Stimulated activated naive CD8-positive, alpha-beta T cell treated with anti-CD3 and anti-CD28 coated beads, Interleukin-15, amount 100 ng/mL, for 72 hours (primary cell): ENCODE measurements around the gene DIP2C.
"Not testable (repeated sequence)": the region's sequence is repeated elsewhere in the genome, so short reads cannot be mapped to it uniquely, and the experiment has no call there.

Experiments
- ATAC-seq: fragments of 150-1000 bp; cut with Tn5 transposase; 2 replicates; pipeline ENCODE4 v1.10.0; 2021; ENCODE audit warnings: mild to moderate bottlenecking, moderate library complexity
- DNase-seq, 2 donors: peaks; one replicate each; pipeline ENCODE4 v3.0.0; 2021 to 2022
- H3K27ac Mint-ChIP-seq, 2 donors: one replicate each; pipeline ENCODE4 v1.8.0; 2022; ENCODE audit warnings: mild to moderate bottlenecking in 2 of 2, mixed read lengths in 2 of 2, moderate library complexity in 2 of 2
- H3K27me3 Mint-ChIP-seq: one replicate; pipeline ENCODE4 v1.8.0; 2022; ENCODE audit warnings: mixed read lengths
- H3K4me1 Mint-ChIP-seq: one replicate; pipeline ENCODE4 v1.8.0; 2022; ENCODE audit warnings: mild to moderate bottlenecking, mixed read lengths
- H3K4me3 Mint-ChIP-seq, 2 donors: one replicate each; pipeline ENCODE4 v1.8.0; 2022; ENCODE audit warnings: mild to moderate bottlenecking in 2 of 2, mixed read lengths in 2 of 2, moderate library complexity in 1 of 2
- H3K9me3 Mint-ChIP-seq, 2 donors: one replicate each; pipeline ENCODE4 v1.8.0; 2022; ENCODE audit warnings: mixed read lengths in 2 of 2

Gene DIP2C

GRCh38 chr10:452512-453426 is 236.7 kb downstream of the DIP2C start:
- Mint-ChIP-seq H3K9me3 (peaks cover 0 to 6% of the 10 kb centered on the region in 2 donors), H3K4me1 (peaks cover 49% of the 10 kb centered on the region), H3K4me3 (no peak overlapping the region), H3K27me3 (peaks cover 24% of the 10 kb centered on the region), H3K27ac (no peak overlapping the region)
- no peak for DNase-seq
- no peak for ATAC-seq

GRCh38 chr10:451856-452255 is 237.6 kb downstream of the DIP2C start:
- Mint-ChIP-seq H3K27me3 (peaks cover 24% of the 10 kb centered on the region), H3K4me1 (peaks cover 49% of the 10 kb centered on the region), H3K27ac (no peak overlapping the region), H3K9me3 (peaks cover 0 to 6% of the 10 kb centered on the region in 2 donors), H3K4me3 (no peak overlapping the region)
- ATAC-seq (no peak), DNase-seq (no peak)

- Mint-ChIP-seq H3K9me3 (peaks cover 0 to 6% of the 10 kb centered on the region in 2 donors), H3K27ac (peak overlapping the region in 1 of 2 donors; percentile 27), H3K4me1 (peaks cover 49% of the 10 kb centered on the region), H3K4me3 (peak overlapping the region; percentile 53 to 68), H3K27me3 (peaks cover 24% of the 10 kb centered on the region)
- ATAC-seq (peak; percentile 98), DNase-seq (peak; percentile 68 to 76)
These were observed 238.4 kb downstream of the DIP2C start for GRCh38 chr10:451021-451471.

- no peak overlapping the region for H3K27ac Mint-ChIP-seq
- ATAC-seq (no peak), DNase-seq (no peak)
- peaks cover 24% of the 10 kb centered on the region for H3K27me3 Mint-ChIP-seq
- H3K4me1 Mint-ChIP-seq, result peaks cover 49% of the 10 kb centered on the region
- H3K9me3 Mint-ChIP-seq, result peaks cover 0 to 6% of the 10 kb centered on the region in 2 donors
- peak overlapping the region; percentile 53 to 68 for H3K4me3 Mint-ChIP-seq
These were observed 239.0 kb downstream of the DIP2C start for GRCh38 chr10:450463-450862.

- not testable (repeated sequence) for ATAC-seq, H3K4me3 Mint-ChIP-seq, DNase-seq, H3K27ac Mint-ChIP-seq, H3K9me3 Mint-ChIP-seq
- peaks cover 28% of the 10 kb centered on the region for H3K27me3 Mint-ChIP-seq
- peaks cover 45% of the 10 kb centered on the region for H3K4me1 Mint-ChIP-seq
These were observed 240.1 kb downstream of the DIP2C start for GRCh38 chr10:449331-449730.

GRCh38 chr10:443459-443858 is 246.0 kb downstream of the DIP2C start:
- H3K27me3 Mint-ChIP-seq, result peaks cover 17% of the 10 kb centered on the region
- H3K9me3 Mint-ChIP-seq, result peaks cover 0 to 12% of the 10 kb centered on the region in 2 donors
- ATAC-seq, result no peak
- peaks cover 6% of the 10 kb centered on the region for H3K4me1 Mint-ChIP-seq
- DNase-seq, result no peak
- H3K27ac Mint-ChIP-seq, result no peak overlapping the region
- no peak overlapping the region for H3K4me3 Mint-ChIP-seq

- peaks cover 0 to 10% of the 10 kb centered on the region in 2 donors for H3K9me3 Mint-ChIP-seq
- H3K27ac Mint-ChIP-seq, result no peak overlapping the region
- no peak overlapping the region for H3K4me3 Mint-ChIP-seq
- H3K27me3 Mint-ChIP-seq, result peaks cover 22% of the 10 kb centered on the region
- ATAC-seq (no peak), DNase-seq (no peak)
- peaks cover 11% of the 10 kb centered on the region for H3K4me1 Mint-ChIP-seq
These were observed 247.3 kb downstream of the DIP2C start for GRCh38 chr10:442209-442608.

- H3K4me1 Mint-ChIP-seq, result peaks cover 14% of the 10 kb centered on the region
- peaks cover 26% of the 10 kb centered on the region for H3K27me3 Mint-ChIP-seq
- no peak overlapping the region for H3K4me3 Mint-ChIP-seq
- ATAC-seq (no peak), DNase-seq (no peak)
- H3K9me3 Mint-ChIP-seq, result peaks cover 0 to 13% of the 10 kb centered on the region in 2 donors
- H3K27ac Mint-ChIP-seq, result peak overlapping the region in 1 of 2 donors; percentile 47
These were observed 247.8 kb downstream of the DIP2C start for GRCh38 chr10:441659-442058.

- H3K27ac Mint-ChIP-seq, result no peak overlapping the region
- H3K4me3 Mint-ChIP-seq, result no peak overlapping the region
- ATAC-seq (no peak), DNase-seq (no peak)
- H3K9me3 Mint-ChIP-seq, result peaks cover 0 to 13% of the 10 kb centered on the region in 2 donors
- H3K4me1 Mint-ChIP-seq, result peaks cover 25% of the 10 kb centered on the region
- peaks cover 36% of the 10 kb centered on the region for H3K27me3 Mint-ChIP-seq
These were observed 249.3 kb downstream of the DIP2C start for GRCh38 chr10:440127-440526.

GRCh38 chr10:437698-438490 is 251.6 kb downstream of the DIP2C start:
- no peak for DNase-seq
- peak overlapping the region; percentile 11 to 45 for H3K27ac Mint-ChIP-seq
- peaks cover 0 to 6% of the 10 kb centered on the region in 2 donors for H3K9me3 Mint-ChIP-seq
- H3K27me3 Mint-ChIP-seq, result peaks cover 37% of the 10 kb centered on the region
- ATAC-seq, result no peak
- H3K4me3 Mint-ChIP-seq, result no peak overlapping the region
- H3K4me1 Mint-ChIP-seq, result peaks cover 31% of the 10 kb centered on the region

GRCh38 chr10:436911-437665 is 252.4 kb downstream of the DIP2C start:
- Mint-ChIP-seq H3K4me3 (no peak overlapping the region), H3K4me1 (peaks cover 31% of the 10 kb centered on the region), H3K27ac (peak overlapping the region; percentile 11 to 45), H3K9me3 (peaks cover 0 to 6% of the 10 kb centered on the region in 2 donors), H3K27me3 (peaks cover 37% of the 10 kb centered on the region)
- no peak for ATAC-seq
- DNase-seq, result no peak

- Mint-ChIP-seq H3K27me3 (peaks cover 37% of the 10 kb centered on the region), H3K27ac (no peak overlapping the region), H3K4me1 (peaks cover 31% of the 10 kb centered on the region), H3K4me3 (no peak overlapping the region), H3K9me3 (peaks cover 0 to 6% of the 10 kb centered on the region in 2 donors)
- DNase-seq (no peak), ATAC-seq (no peak)
These were observed 253.3 kb downstream of the DIP2C start for GRCh38 chr10:436013-436697.

- no peak for ATAC-seq
- Mint-ChIP-seq H3K4me3 (no peak overlapping the region), H3K4me1 (peaks cover 31% of the 10 kb centered on the region), H3K27me3 (peaks cover 37% of the 10 kb centered on the region), H3K27ac (no peak overlapping the region), H3K9me3 (peaks cover 0 to 6% of the 10 kb centered on the region in 2 donors)
- no peak for DNase-seq
These were observed 254.1 kb downstream of the DIP2C start for GRCh38 chr10:435397-435796.

- Mint-ChIP-seq H3K27me3 (peaks cover 7% of the 10 kb centered on the region), H3K27ac (no peak overlapping the region), H3K4me3 (no peak overlapping the region), H3K4me1 (peaks cover 16% of the 10 kb centered on the region), H3K9me3 (no peaks in the 10 kb centered on the region)
- DNase-seq (no peak), ATAC-seq (no peak)
These were observed 259.8 kb downstream of the DIP2C start for GRCh38 chr10:429696-430095.
